Neural cell (in vitro differentiated cells): Measurements from ENCODE around the gene SEMA3B.

ENCODE experiments used
- EP300 ChIP-seq: fragments of 450-650 bp; conservative IDR thresholded peaks from 2 replicates; pipeline ENCODE4 v1.6.1; 2014; ENCODE audit warnings: antibody characterized with exemption, mild to moderate bottlenecking, moderate library complexity; ENCODE audit not compliant: poor library complexity, severe bottlenecking
- EZH2 ChIP-seq: fragments of 200-600, 300-800 bp; shearing (Covaris generic), sonication (generic); IDR thresholded peaks from 2 replicates; pipeline ENCODE4 v1.6.1; 2014; ENCODE audit warnings: antibody characterized with exemption, low read length, borderline replicate concordance, mild to moderate bottlenecking; ENCODE audit not compliant: insufficient read depth, poor library complexity, severe bottlenecking
- POLR2AphosphoS5 ChIP-seq: IDR thresholded peaks from 2 replicates; pipeline ENCODE4 v1.6.1; 2012
- RAD21 ChIP-seq: fragments of 450-650 bp; conservative IDR thresholded peaks from 2 replicates; pipeline ENCODE4 v1.6.1; 2014; ENCODE audit warnings: antibody characterized with exemption, mild to moderate bottlenecking, moderate library complexity
- TAF1 ChIP-seq: IDR thresholded peaks from 2 replicates; pipeline ENCODE4 v1.6.1; 2012; ENCODE audit warnings: low read depth
- TF ChIP-seq, protein P1 (sequence below): fragments of 450-650 bp; IDR thresholded peaks from 2 replicates; pipeline ENCODE4 v1.5.1; 2014; ENCODE audit warnings: antibody characterized with exemption, mild to moderate bottlenecking, moderate library complexity; ENCODE audit not compliant: poor library complexity, severe bottlenecking

DNA sequence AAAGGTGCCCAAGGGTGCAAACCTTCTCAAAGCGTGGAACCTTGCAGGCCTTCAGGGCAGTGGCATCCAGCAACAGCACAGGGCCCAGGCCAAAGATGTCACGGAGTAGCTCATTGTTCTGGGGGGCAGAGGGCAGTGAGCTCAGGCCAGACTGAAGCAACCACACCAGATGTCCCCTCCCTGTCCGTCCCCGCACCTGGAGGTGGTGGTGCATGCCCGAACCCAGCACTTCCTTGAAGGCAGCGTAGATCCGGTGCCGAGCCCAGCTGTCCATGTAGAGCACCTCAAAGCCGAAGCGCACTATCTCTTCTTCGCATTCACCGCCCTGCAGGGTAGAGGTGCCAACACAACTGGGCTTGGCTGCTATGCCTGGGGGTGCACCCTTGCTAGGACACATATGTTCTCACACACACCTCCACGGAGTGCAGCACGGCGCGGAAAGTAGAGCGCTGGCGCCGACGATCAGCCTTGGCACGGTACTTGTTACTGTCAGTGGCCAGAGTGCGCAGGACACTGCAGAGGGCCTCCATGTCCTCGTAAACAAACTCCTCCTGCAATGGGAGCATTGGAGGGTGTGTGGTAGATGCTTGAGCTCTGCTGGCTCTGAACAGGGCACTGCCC lies 19.6 kb downstream of the SEMA3B start:
- no peak for TF ChIP-seq POLR2AphosphoS5
- no peak for TF ChIP-seq TAF1
- TF ChIP-seq, protein P1, sequence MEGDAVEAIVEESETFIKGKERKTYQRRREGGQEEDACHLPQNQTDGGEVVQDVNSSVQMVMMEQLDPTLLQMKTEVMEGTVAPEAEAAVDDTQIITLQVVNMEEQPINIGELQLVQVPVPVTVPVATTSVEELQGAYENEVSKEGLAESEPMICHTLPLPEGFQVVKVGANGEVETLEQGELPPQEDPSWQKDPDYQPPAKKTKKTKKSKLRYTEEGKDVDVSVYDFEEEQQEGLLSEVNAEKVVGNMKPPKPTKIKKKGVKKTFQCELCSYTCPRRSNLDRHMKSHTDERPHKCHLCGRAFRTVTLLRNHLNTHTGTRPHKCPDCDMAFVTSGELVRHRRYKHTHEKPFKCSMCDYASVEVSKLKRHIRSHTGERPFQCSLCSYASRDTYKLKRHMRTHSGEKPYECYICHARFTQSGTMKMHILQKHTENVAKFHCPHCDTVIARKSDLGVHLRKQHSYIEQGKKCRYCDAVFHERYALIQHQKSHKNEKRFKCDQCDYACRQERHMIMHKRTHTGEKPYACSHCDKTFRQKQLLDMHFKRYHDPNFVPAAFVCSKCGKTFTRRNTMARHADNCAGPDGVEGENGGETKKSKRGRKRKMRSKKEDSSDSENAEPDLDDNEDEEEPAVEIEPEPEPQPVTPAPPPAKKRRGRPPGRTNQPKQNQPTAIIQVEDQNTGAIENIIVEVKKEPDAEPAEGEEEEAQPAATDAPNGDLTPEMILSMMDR: no peak
- TF ChIP-seq RAD21: no peak
- TF ChIP-seq EZH2: no peak
- no peak for TF ChIP-seq EP300
